ENCODE measurements around the gene BRIP1. TPM values are rescaled to one million over a fixed set of nuclear protein-coding genes. Genes with fewer than 3 reads are reported as not detected.

BRIP1 gene
- total RNA-seq, 1 experiment from 2014 or later: 8.5 TPM

DNA sequence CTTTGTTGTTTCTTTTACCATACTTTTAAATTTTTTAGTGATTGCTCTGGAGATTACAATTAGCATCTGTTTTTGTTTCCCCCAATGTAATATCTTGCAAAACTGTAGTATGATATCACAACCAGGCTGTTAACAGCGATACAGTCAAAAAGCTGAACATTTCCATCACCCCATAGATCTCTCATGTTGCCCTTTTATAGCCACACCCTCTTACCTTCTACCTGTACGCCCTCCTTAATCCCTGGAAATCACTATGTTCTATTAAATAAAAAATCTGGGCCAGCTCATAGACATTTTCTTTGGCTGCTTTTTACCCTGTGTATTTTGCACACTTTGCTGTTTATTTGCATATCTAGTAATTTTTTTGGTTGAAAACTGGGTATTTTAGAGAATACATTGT lies 205.1 kb downstream of the BRIP1 start:
- Histone ChIP-seq H3K9me2 (replicated peaks; ENCODE audit: insufficient read depth, low read length) (no peaks in the 10 kb centered on the region), H3K27me3 (ENCODE audit: low read length) (no peaks in the 10 kb centered on the region), H3K4me3 (ENCODE audit: low read length) (no peak overlapping the region), H3K9me3 (ENCODE audit: low read length) (no peaks in the 10 kb centered on the region), H4K20me1 (ENCODE audit: insufficient read depth, low read depth, low read length) (no peaks in the 10 kb centered on the region), H3K4me2 (ENCODE audit: low read depth, low read length, poor library complexity, severe bottlenecking) (no peak overlapping the region), H3K9ac (ENCODE audit: low read length) (no peak overlapping the region), H3K36me3 (ENCODE audit: insufficient read depth, low read length) (no peaks in the 10 kb centered on the region), H3K27ac (ENCODE audit: low read length) (no peak overlapping the region), H3K4me1 (ENCODE audit: low read length) (no peaks in the 10 kb centered on the region), H3K79me2 (ENCODE audit: low read length) (no peaks in the 10 kb centered on the region), H2AFZ (ENCODE audit: low read length) (no peak overlapping the region)
- no peak for DNase-seq

GRCh38 chr17:61657338-61657737 lies 206.0 kb downstream of the BRIP1 start:
- no peaks in the 10 kb centered on the region for H3K36me3 ChIP-seq (ENCODE audit: insufficient read depth, low read length)

DNA sequence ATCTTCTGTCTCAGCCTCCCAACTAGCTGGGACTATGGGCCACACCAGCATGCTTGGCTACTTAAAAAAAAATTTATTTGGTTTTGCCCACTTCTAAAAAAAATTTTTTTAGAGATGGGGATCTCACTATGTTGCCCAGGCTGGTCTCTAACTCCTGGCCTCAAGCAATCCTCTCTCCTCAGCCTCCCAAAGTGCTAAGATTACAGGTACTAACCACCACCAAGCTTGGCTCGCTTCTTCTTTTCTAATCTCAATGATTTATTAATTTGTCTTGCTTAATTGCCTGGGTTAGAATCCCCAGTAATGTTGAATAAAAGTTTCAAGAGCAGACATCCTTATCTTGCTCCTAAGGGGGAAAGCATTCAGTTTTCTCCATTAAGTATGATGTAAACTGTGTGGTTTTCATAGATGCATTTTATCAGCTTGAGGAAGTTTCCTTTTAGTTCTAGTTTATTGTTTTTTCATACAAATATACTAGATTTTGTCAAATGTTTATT lies 206.6 kb downstream of the BRIP1 start:
- Histone ChIP-seq H3K4me3 (ENCODE audit: low read length) (no peak overlapping the region), H3K4me2 (ENCODE audit: low read depth, low read length, poor library complexity, severe bottlenecking) (no peak overlapping the region), H3K9me3 (ENCODE audit: low read length) (no peaks in the 10 kb centered on the region), H3K36me3 (ENCODE audit: insufficient read depth, low read length) (no peaks in the 10 kb centered on the region), H4K20me1 (ENCODE audit: insufficient read depth, low read depth, low read length) (no peaks in the 10 kb centered on the region), H2AFZ (ENCODE audit: low read length) (no peak overlapping the region), H3K9ac (ENCODE audit: low read length) (no peak overlapping the region), H3K9me2 (replicated peaks; ENCODE audit: insufficient read depth, low read length) (no peaks in the 10 kb centered on the region), H3K4me1 (ENCODE audit: low read length) (no peaks in the 10 kb centered on the region), H3K79me2 (ENCODE audit: low read length) (no peaks in the 10 kb centered on the region), H3K27ac (ENCODE audit: low read length) (no peak overlapping the region), H3K27me3 (ENCODE audit: low read length) (no peaks in the 10 kb centered on the region)
- no peak for DNase-seq

More at GRCh38 chr17:61657338-61657737, 206.0 kb downstream of the BRIP1 start:
- Histone ChIP-seq H3K27me3 (ENCODE audit: low read length) (no peaks in the 10 kb centered on the region), H3K27ac (ENCODE audit: low read length) (no peak overlapping the region), H2AFZ (ENCODE audit: low read length) (no peak overlapping the region), H3K9me3 (ENCODE audit: low read length) (no peaks in the 10 kb centered on the region), H3K4me1 (ENCODE audit: low read length) (no peaks in the 10 kb centered on the region), H3K79me2 (ENCODE audit: low read length) (no peaks in the 10 kb centered on the region), H3K4me2 (ENCODE audit: low read depth, low read length, poor library complexity, severe bottlenecking) (no peak overlapping the region), H4K20me1 (ENCODE audit: insufficient read depth, low read depth, low read length) (no peaks in the 10 kb centered on the region), H3K4me3 (ENCODE audit: low read length) (no peak overlapping the region), H3K9ac (ENCODE audit: low read length) (no peak overlapping the region), H3K9me2 (replicated peaks; ENCODE audit: insufficient read depth, low read length) (no peaks in the 10 kb centered on the region)
- no peak for DNase-seq

DNA sequence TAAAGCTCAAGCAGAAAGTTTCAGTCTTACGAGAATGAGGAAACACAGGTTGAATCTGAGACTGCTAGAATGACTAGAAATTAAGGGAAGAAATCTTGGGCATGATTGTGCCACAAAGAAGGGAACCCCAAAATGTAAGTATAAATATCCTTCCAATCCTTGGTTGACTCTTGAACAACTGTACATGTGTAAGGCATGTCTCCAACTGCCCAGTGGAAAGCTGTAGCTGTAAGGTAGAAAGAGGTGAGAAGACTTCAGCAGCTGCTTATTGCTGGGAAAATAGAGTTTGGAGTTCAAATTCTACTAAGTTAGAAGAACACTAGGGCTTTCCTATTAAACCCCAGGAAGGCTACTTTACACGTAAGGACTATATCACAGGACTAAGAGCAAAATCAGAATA lies 212.6 kb downstream of the BRIP1 start:
- Histone ChIP-seq H3K79me2 (ENCODE audit: low read length) (no peaks in the 10 kb centered on the region), H3K27ac (ENCODE audit: low read length) (no peak overlapping the region), H3K27me3 (ENCODE audit: low read length) (no peaks in the 10 kb centered on the region), H3K9me3 (ENCODE audit: low read length) (no peaks in the 10 kb centered on the region), H4K20me1 (ENCODE audit: insufficient read depth, low read depth, low read length) (no peaks in the 10 kb centered on the region), H3K4me3 (ENCODE audit: low read length) (no peak overlapping the region), H3K9ac (ENCODE audit: low read length) (no peak overlapping the region), H3K36me3 (ENCODE audit: insufficient read depth, low read length) (no peaks in the 10 kb centered on the region), H3K4me2 (ENCODE audit: low read depth, low read length, poor library complexity, severe bottlenecking) (no peak overlapping the region), H2AFZ (ENCODE audit: low read length) (no peak overlapping the region), H3K9me2 (replicated peaks; ENCODE audit: insufficient read depth, low read length) (no peaks in the 10 kb centered on the region), H3K4me1 (ENCODE audit: low read length) (no peaks in the 10 kb centered on the region)
- no peak for DNase-seq

DNA sequence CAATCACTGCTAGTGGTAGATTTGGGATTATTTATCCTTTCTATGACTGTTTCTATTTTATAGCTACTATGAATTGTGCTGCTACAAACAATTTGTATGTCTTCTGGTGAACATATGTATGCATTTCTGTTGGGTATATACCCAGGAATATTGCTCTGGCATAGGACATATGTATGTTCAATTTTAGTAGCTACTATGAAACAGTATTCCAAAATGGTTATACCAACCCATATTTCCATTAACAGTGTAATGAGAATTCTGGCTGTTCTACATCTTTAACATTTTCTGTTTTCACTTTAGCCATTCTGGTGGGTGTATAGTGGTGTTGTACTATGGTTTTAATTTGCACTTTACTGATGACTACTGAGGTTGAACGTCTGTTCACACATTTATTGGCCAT lies 214.7 kb downstream of the BRIP1 start:
- no peak overlapping the region for H3K27ac ChIP-seq (ENCODE audit: low read length)
- H3K9ac ChIP-seq (ENCODE audit: low read length): no peak overlapping the region
- H3K4me2 ChIP-seq (ENCODE audit: low read depth, low read length, poor library complexity, severe bottlenecking): no peak overlapping the region
- H2AFZ ChIP-seq (ENCODE audit: low read length): no peak overlapping the region
- H3K4me1 ChIP-seq (ENCODE audit: low read length): no peaks in the 10 kb centered on the region
- DNase-seq: no peak
- no peaks in the 10 kb centered on the region for H3K9me3 ChIP-seq (ENCODE audit: low read length)
- H3K27me3 ChIP-seq (ENCODE audit: low read length): no peaks in the 10 kb centered on the region
- H3K4me3 ChIP-seq (ENCODE audit: low read length): no peak overlapping the region
- H3K9me2 ChIP-seq (replicated peaks; ENCODE audit: insufficient read depth, low read length): no peaks in the 10 kb centered on the region
- no peaks in the 10 kb centered on the region for H3K79me2 ChIP-seq (ENCODE audit: low read length)
- no peaks in the 10 kb centered on the region for H3K36me3 ChIP-seq (ENCODE audit: insufficient read depth, low read length)
- no peaks in the 10 kb centered on the region for H4K20me1 ChIP-seq (ENCODE audit: insufficient read depth, low read depth, low read length)

DNA sequence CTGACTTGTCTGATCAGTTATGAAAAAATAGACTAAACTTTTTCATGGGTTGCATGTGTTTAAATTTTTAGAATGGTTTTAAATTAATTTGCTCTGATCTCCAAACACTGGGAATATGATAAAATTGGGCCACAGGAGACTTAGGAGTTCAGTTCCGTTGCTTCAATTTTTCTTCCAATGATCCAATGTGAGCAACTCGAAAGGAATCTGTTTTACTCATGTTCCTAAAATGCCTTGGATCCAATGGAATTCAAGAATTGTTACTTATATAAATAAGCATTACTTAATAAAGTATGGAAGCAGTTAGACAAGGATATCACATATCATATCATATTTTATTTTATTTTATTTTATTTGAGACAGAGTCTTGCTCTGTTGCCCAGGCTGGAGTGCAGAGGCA lies 216.3 kb downstream of the BRIP1 start:
- no peak overlapping the region for H3K27ac ChIP-seq (ENCODE audit: low read length)
- H3K4me3 ChIP-seq (ENCODE audit: low read length): no peak overlapping the region
- no peak overlapping the region for H3K4me2 ChIP-seq (ENCODE audit: low read depth, low read length, poor library complexity, severe bottlenecking)
- H3K9me3 ChIP-seq (ENCODE audit: low read length): no peaks in the 10 kb centered on the region
- H3K4me1 ChIP-seq (ENCODE audit: low read length): no peaks in the 10 kb centered on the region
- H3K36me3 ChIP-seq (ENCODE audit: insufficient read depth, low read length): no peaks in the 10 kb centered on the region
- H2AFZ ChIP-seq (ENCODE audit: low read length): no peak overlapping the region
- H3K27me3 ChIP-seq (ENCODE audit: low read length): no peaks in the 10 kb centered on the region
- no peak for DNase-seq
- no peaks in the 10 kb centered on the region for H3K9me2 ChIP-seq (replicated peaks; ENCODE audit: insufficient read depth, low read length)
- no peak overlapping the region for H3K9ac ChIP-seq (ENCODE audit: low read length)
- no peaks in the 10 kb centered on the region for H4K20me1 ChIP-seq (ENCODE audit: insufficient read depth, low read depth, low read length)
- no peaks in the 10 kb centered on the region for H3K79me2 ChIP-seq (ENCODE audit: low read length)

DNA sequence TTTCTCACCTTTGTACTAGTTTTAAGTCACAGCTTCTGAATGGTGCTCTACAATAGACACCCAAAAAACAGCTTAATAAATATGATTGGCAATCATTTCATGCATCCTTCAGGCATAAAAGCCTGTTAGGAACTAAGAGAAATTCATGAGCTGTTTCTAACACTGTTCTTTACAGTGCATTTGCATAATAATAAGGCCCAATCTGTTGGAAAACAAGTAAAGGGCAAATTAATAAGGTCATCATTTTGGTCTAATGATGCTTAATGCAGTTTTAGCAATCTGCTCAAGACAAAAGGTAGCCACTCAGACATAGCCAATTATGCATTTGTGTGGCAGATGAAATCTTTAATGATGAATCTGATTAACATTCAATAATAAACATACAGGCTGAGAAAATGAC lies 216.8 kb downstream of the BRIP1 start:
- Histone ChIP-seq H3K9ac (ENCODE audit: low read length) (no peak overlapping the region), H2AFZ (ENCODE audit: low read length) (no peak overlapping the region), H3K4me2 (ENCODE audit: low read depth, low read length, poor library complexity, severe bottlenecking) (no peak overlapping the region)

GRCh38 chr17:61645920-61646319 lies 217.4 kb downstream of the BRIP1 start:
- Histone ChIP-seq H3K4me1 (ENCODE audit: low read length) (no peaks in the 10 kb centered on the region), H3K9ac (ENCODE audit: low read length) (no peak overlapping the region), H4K20me1 (ENCODE audit: insufficient read depth, low read depth, low read length) (no peaks in the 10 kb centered on the region), H2AFZ (ENCODE audit: low read length) (no peak overlapping the region), H3K27ac (ENCODE audit: low read length) (no peak overlapping the region), H3K9me3 (ENCODE audit: low read length) (no peaks in the 10 kb centered on the region), H3K36me3 (ENCODE audit: insufficient read depth, low read length) (no peaks in the 10 kb centered on the region), H3K4me2 (ENCODE audit: low read depth, low read length, poor library complexity, severe bottlenecking) (no peak overlapping the region), H3K27me3 (ENCODE audit: low read length) (no peaks in the 10 kb centered on the region), H3K9me2 (replicated peaks; ENCODE audit: insufficient read depth, low read length) (no peaks in the 10 kb centered on the region), H3K4me3 (ENCODE audit: low read length) (no peak overlapping the region), H3K79me2 (ENCODE audit: low read length) (no peaks in the 10 kb centered on the region)
- DNase-seq: no peak

More for the DNA sequence above, 216.8 kb downstream of the BRIP1 start:
- H3K27ac ChIP-seq (ENCODE audit: low read length): no peak overlapping the region
- no peaks in the 10 kb centered on the region for H3K79me2 ChIP-seq (ENCODE audit: low read length)
- H3K36me3 ChIP-seq (ENCODE audit: insufficient read depth, low read length): no peaks in the 10 kb centered on the region
- H3K9me3 ChIP-seq (ENCODE audit: low read length): no peaks in the 10 kb centered on the region
- DNase-seq: no peak
- H4K20me1 ChIP-seq (ENCODE audit: insufficient read depth, low read depth, low read length): no peaks in the 10 kb centered on the region
- no peaks in the 10 kb centered on the region for H3K4me1 ChIP-seq (ENCODE audit: low read length)
- no peaks in the 10 kb centered on the region for H3K27me3 ChIP-seq (ENCODE audit: low read length)
- no peak overlapping the region for H3K4me3 ChIP-seq (ENCODE audit: low read length)
- no peaks in the 10 kb centered on the region for H3K9me2 ChIP-seq (replicated peaks; ENCODE audit: insufficient read depth, low read length)

Measured in Karpas-422 (cell line).